SHP77 (cell line): ENCODE measurements around the gene PGBD5.

Experiments
- DNase-seq, 2 experiments: peaks; one replicate each; lab custom pipeline; 2025; lab: John Stamatoyannopoulos, UW

PGBD5 gene

DNA sequence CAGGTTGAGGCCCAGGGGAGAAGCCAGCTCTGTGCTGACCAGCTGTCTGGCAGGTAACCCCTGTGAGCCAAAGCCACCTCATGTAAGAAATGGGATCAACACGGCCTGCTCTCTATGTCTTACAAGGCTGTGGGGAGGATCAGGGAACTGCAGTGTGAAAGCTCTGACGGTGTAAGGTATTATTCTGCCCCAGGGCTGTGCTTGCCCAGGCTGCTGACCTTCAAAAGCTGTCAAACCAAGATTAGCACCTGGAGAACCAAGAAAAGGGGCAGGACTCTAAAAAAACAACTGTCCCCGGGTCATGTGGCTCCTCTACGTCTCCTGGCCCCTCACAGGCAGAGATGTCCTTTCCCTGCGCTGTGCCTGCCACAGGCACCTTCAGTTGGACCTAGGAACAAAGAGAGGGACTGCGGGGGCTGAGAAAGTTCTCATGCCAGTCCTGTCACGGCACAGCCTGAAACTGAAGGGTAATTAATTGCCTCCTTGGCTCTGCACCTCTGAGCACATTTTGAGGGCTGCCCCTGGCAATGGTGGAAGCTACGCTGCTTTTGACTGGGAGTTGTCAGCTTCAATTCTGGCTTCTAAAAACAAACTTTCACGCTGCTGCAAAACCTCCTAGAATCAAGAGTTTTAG is 77.6 kb downstream of the PGBD5 start:
- no peak for DNase-seq

DNA sequence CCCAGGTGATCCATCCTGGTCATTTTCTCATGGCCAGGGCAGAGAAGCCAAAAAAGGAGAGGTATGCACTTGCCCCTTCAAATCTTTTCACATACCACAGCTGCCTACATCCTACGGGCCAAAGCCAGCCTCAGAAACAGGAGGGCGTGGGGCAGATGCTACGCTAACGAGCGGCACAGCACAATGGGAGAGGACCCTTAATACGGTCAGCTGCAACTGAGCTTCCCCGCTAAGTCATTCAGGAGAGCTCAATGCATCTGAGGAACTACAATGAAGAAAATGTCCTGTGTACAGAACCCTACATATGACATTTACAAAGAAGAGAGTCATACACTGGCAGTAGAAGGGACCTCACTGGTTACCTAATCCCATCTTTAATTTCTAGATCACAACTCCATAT is 78.2 kb downstream of the PGBD5 start:
- no peak for DNase-seq

DNA sequence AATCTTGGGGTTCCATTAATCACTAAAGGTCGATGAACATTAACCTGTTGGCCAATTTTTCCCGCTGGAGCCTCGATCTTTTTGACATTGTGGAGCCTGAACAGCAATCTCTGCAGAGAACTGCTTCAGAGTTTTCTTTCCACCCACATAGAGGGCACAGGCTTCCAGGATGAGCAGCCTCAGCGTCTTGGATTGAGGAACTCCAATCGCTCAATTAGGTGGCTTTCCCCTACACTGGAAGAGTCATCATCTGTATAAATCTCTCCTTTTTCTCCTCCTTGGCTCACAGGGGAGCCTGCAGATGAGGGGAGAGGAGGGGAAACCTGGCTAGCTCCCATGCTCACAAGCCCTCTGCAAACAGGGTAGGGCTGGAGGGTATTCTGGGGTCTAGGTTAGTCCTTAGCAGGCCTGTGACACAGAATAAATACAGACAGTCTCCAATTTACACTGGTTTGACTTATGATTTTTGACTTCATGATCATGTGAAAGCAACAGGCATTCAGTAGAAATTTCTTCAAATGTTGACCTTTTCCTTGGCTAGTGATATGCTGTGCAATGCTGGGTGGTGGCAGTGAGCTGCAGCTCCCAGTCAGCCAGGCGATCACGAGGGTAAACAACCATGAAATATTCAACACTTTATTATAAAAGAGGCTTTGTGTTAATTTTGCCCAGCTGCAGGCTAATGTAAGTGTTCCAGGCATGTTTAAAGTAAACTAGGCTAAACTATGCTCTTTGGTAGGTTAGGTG is 80.8 kb downstream of the PGBD5 start:
- DNase-seq, result no peak

DNA sequence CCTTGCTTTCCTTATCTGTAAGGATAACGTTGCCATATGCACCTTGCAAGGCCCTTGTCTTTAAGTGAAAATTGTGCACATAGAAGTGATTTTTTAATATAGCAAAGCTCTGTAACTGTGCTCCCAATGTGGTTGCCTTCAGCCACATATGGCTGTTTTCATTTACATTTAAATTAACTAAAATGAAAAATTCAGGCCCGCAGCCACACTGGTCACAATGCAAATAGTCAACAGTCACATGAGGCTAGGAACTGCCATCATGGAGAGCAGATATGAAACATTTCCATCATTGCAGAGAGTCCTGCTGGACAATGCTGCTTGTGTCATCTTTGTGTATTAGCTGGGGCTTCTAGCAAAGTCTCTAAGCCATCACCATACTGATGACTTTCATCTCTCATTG is 83.4 kb downstream of the PGBD5 start:
- no peak for DNase-seq

DNA sequence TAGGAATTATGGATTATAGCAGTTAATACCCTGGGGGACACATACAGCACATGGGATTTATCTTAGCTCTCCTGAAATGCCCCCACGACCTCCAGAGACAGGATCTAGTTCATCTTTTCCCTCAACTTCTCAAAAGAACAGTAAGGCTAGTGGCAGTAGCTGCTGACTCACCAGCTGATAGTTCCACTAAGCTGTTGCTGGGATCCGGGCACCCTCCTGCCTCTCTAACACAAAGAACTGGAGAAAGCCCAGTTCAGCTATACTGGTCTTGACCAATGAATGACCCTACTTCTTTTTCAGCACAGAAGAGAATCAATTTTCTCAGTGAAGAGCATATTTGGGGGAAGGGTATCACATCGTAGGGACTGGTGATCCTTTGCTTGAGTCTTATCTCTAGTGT is 84.1 kb downstream of the PGBD5 start:
- no peak for DNase-seq

DNA sequence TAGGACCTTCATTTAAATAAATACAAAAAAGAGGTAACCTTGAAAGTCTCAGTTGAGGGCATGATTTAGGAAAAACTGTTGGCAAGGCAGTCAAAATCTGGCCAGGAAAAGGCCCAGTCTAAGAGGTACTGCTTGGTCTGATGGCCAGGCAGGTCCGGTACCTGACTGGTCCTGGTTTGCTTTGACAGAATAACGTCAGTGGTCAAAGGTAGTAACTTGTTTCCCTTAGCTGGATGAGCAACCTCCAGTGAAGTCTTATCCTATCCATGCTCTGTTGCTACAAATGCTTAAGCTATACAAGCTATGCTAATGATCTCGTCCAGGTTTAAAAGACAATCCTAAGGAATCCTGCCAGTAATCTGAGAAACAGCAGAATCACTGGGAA is 85.0 kb downstream of the PGBD5 start:
- DNase-seq, result no peak

DNA sequence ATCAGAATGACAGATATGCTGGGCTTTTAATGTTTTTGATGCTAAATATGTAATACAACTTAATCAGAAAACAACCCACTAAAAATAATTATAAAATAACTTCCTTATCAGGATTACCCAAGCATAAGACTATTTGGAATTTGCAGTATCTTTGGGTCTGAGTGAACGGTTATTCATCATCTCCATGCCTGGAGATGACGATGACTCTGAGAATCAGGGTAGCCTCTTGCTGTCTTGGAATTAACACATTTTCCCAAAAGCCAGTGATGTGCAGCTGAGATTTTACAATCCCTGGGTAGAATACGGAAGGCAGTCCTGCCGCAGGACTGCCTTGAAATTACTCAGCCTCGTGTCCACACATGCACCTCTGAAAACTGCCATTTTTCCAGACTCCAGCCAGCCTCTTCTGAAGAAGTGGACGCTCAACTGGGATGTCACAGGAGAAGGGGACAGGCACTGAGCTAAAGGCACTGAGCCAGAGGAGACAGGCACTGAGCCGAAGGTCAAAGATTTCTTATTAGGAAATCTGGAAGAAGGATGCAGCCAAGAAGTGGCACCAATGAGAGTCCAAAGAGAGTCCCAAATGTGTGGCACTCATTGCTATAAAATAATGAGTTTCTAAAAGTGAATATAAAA is 85.5 kb downstream of the PGBD5 start:
- no peak for DNase-seq

DNA sequence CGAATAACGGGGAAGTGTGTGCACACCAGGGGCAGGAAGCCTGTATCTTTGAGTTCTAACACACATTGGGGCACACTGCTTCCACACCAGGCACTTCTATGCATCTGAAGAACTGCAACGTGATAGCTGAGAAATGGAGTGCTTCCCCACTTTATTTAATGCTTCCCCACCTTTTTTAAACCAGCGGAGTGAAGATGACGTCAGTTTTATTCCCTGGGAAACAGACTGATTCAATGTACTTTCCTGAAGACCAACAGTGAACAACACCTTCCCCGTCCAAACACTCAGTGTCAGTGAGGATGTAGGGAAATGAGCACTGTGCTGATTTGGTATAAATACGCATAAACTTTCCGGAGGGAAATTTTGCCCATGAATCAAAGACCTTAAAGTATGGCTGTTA is 87.1 kb downstream of the PGBD5 start:
- no peak for DNase-seq

DNA sequence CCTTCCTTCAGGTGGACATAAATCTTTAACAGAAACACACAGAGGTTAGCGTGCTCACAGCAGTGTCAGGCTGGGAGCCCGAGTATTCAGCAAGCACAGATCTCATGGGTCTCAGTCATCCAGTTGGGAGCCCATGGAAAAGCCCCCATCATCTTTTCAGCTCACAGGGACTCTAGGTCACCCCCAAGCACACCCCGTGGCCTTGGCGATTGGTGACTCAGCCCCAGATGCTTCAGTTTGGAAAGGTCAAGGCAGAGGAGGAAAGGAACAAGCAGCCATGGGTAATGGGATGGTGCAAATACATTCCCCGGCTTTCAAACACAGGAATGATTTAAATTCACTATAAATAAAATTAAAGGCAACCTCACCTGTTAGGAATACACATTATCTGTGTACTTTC is 88.9 kb downstream of the PGBD5 start:
- DNase-seq, result no peak

DNA sequence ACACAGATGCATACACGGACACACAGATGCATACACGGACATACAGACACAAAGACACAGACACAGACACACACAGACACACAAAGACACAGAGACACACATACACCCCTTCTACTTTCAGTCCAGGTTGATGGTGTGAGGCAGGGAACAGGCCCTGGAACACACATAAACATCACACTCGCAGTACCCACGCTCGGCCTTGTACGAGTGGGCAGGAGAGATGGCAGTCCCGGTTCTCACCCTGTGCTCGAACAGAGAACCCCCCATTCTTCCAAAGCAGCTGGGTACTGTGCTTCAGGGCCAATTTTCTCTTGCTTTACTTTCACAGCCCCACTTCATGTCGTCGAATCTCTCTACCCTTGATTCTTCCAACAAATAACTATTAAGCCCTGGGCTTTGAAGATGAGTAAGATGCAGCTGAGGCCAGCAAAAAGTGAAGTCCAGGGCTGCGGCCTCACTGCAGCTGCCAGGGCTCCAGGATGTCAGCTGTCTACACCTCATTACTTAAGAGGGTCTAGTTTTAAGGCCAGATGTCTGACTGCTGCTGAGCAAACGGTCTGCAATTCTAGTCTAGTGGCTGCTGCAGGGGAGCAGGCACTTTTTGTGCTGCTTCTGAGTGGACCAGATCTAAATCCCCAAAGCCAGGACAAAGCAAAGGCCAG is 90.1 kb downstream of the PGBD5 start:
- peak; percentile 26 to 50 for DNase-seq

DNA sequence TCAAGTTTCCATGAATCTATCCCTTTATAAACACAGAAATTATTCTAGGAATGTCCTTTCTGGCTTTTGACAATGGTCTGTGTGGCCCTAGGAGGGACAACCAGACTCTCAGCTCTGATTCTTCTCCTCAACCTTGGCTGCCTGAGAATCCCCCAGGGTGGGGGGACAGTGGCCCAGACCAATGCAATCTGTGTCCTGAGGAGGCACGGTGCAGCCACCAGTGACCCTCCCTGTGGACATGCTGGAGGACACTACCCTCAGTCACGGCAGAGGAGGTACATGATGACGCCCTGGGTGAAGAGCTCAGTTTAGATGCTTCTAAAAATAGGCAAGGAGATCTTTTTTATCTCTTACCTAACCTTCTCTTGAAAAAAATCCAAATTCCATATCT is 91.7 kb downstream of the PGBD5 start:
- no peak for DNase-seq

DNA sequence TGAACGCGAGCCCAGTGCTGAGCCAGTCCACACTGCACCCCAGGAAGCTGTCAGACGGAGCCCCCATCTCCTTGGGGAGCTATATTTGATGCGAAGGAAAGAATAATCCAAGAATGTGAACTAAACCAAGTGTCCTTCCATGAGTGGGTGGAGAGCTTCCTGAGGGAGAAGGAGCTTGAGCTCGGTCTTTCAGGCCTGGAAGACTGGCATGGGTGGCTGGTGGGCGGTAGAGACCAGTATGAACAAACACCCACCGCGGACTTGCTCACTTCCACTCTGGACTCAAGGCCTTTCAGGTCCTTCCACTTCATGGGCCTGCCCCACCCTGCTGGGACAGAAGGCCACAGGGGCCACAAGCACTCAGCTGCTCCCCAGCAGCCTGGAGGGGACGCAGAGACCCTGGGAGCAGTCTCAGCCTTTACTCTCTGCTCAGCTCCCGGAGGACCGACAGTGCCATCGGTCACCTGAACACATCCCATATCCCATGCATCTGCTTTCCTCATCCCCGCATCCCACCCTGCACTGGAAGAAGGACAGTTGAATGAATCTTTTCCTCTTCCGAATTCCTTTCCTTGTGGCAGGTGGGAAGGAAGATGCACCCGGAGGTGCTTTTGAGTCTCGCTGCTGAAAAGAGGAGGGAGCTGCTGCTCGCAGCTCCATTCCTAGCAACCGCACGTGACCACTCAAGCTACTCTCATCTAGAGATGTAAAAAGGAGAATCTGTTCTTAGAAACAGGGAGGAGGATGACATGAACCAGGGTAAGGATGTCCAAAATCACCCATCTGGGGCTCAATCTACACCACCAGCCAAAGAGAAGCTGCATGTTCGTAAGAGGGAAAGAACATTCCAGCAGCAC is 92.3 kb downstream of the PGBD5 start:
- DNase-seq, result no peak

DNA sequence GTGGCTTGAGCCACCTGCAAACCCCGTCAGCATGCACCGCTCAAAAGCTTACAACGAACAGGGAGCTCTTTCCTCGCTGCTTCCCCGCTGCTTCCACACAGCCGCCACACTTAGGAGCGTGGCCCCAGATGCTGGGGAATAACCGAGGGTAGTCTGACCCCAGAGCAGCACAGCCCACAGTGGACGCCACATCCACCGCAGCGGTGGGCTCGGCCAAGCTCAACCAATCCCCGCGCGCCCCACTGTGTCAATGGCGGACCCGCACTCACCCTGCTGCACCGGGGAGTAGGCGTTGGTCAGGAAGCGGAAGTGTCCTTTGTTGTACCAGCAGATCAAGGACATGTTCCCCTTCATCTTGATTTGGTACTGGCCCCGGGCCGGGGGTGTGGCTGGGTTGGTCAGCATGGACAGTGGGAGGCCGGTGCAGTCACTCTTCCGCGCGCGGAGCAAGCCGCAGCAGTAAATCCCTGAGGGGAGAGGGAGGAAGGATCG is 93.5 kb downstream of the PGBD5 start:
- DNase-seq, result no peak

DNA sequence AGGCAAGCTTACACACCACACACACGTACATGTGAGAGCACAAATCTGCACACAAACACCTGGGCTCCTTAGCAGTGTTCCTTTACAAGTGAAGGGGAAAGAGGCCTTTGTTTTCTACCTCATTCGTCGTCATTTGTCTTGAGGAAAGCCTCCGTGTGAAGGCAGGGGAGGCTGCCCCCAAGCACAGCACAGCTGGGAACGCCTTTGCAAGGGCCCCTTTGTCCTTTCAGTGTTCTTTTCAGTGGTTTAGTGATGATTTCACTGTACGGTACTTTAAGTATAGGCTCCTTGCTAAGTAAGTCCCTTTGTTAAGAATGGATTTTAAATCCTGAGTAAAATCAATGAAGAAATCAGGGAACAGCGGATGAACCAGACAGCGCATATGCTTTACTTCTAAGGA is 94.1 kb downstream of the PGBD5 start:
- no peak for DNase-seq

DNA sequence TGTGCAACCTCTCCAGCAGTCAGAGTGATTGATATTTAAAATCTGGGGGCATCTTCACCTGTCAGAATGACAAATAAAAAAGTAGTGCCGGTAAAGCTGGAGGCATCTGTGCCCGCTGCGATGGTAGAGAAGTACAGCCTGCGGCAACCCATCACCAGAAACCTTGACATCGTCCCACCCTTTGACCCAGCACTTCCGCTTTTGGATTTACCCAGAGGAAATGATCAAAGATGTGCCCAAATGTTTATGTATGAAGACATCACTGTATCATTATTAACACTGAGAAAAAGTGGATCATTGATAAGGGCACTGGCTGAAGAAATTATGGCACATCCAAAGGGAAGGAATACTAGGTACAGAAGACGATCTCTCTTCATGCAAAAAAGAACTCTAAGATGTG is 96.0 kb downstream of the PGBD5 start:
- DNase-seq, result no peak

DNA sequence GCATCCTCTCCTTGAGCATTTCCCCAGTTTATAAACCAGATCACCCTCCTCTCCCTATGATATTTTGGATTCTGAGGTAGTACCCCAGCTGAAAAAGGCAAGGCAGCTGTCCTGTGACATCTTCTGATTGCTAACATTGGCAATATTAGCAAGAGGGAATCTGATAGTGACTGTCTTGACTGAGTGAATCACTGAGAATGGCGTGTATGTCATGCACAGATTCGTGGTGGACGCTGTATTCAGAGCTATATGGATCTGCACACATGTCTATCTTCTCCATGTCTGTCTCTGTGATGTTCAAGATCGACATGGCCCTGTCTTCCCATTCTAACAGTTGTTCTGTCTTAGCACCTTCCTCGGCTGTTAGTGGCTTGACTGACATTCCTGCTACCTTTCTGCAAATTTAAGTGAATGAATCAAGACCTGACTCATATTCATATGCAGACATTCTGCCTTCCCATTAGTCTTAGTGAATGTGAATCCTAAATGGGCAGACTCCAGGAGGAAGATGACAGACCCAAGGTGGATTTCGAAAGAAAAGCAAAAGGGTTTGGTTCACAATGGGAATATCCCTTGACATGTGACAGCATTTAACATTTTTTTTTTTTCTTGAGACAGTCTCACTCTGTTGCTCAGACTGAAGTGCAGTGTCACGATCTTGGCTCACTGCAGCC is 97.7 kb downstream of the PGBD5 start:
- DNase-seq, result no peak

DNA sequence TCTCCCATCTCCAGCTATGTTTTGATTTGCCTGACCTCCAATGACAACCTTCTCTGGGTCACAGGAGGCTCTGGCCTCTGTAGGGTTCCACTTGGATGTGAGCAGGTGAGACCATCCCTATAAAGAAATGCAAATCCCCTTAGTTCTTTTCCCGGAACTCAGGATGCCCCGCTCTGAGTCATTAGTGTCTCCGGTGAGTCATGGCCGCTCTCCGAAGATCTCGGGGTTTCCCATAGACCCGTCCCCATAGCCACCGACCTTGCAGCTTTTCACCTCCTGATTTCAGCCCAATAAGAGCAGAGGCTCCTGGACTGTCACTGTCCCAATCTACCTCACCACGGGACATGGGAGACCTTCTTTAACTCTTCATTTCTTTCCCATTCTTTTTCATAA is 98.2 kb downstream of the PGBD5 start:
- DNase-seq, result no peak

DNA sequence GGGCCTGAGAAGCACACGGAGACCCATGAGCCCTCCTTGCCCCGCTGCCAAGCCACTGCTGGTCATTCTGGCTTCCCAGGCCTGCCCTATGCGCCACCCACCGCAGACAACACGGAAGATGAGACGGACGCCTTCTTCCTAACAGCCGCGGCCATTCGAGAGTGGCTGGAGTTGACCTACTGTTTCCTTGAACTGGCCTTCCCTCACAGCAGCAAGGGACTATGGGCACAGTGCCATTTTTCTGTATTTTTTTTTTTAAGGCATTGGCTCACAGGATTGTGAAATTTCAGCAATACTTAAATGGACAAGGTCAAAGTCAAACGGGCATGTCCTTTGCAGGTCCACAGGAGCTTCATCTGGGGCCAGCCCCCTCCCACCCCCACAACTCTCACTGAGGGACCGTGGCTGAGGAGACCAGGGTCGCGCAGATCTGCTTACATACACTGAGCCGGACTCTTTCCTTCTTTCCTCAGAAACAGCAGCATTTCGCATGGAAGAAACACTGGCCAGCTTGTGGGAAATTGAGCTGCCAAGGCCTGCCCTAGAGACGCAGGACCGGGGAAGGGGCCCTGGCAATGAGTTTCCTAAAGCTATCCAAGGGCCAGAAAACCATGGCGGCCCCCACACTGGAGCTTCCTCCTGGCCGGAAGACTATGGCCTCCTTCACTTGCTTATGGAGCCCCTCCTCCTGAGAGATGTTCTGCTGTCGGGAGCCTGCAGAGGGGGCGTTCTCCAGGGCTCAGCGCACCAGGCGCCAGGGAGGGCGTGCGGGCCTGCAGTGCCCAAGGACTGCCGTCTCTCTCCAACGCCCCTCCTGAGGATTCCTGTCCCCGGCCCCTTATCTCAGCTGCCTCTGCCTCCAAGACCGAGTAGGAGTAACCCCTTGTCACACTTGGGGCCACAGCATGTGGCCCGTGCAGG is 98.9 kb downstream of the PGBD5 start:
- no peak for DNase-seq

DNA sequence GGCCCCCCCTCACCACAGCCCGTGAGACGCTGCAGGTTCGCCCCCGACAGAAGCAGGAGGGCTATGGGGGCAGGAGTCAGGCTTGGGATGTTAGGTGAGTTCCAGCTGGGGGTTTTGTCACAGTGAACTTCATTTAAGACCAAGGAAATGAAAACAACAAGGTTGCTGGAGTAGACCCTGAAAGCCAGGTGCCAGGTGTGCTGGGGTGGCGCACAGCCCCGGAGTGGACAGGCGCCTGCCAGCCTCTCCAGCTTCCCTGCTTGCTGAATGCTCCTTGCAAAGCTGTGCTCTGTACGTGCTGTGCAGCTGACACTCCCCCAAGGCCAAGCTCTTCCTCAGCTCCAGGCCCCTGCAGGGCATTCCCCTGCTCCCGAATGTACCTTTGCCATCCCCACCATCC is 102.4 kb downstream of the PGBD5 start:
- DNase-seq, result no peak

DNA sequence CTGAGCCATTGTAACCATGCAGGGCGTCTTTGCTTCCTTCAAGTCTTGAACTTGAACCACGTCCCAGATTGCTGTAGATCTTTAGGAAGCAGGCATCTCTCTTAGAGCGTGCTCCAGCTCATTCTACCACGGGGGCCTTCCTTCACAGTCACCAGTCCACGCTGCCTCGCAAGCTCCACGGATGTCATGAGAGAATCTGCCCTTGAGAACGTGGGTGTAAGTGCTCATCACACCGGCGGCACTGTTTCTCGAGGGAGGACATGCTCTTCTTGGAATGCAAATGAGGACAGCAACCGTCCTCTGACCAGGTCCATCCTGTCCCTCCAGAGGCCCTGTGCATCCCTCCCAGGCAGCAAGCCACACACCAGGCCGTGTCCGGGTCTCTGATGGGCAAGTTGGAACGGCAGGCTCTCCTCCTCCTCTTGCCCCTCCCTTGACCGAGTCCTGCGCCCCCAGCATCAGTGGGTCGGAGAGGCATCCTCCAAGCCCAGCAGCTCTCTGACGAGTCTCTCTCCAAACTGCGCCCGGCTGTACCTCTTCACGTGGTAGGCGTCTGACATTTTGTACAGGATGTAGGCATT is 103.1 kb downstream of the PGBD5 start:
- DNase-seq, result no peak
